Measurements from ENCODE around the gene PIGS. TPM values are rescaled to one million over a fixed set of nuclear protein-coding genes. Genes with fewer than 3 reads are reported as not detected.

Gene PIGS
- polyA plus RNA-seq, 6 donors from 2014 or later, result 31.3 to 61.7 (median 46.0) TPM

- ATAC-seq (ENCODE audit: low read depth in 2 of 2) (no peak), DNase-seq (no peak)
- Mint-ChIP-seq H3K36me3 (peaks cover 0 to 10% of the 10 kb centered on the region in 2 donors), H3K4me1 (peaks cover 30 to 48% (median 36%) of the 10 kb centered on the region in 3 donors), H3K27me3 (no peaks in the 10 kb centered on the region), H3K4me3 (no peak overlapping the region), H3K9me3 (no peaks in the 10 kb centered on the region), H3K27ac (peak overlapping the region in 2 of 6 donors; percentile 55 to 70)
Measured at GRCh38 chr17:28544402-28545140, 26.8 kb downstream of the PIGS start.

- H3K27ac Mint-ChIP-seq, result no peak overlapping the region
- no peak for ATAC-seq (ENCODE audit: low read depth in 2 of 2)
- DNase-seq, result no peak
- peak overlapping the region in 1 of 8 donors; percentile 21 for H3K4me3 Mint-ChIP-seq
- no peaks in the 10 kb centered on the region for H3K9me3 Mint-ChIP-seq
- H3K27me3 Mint-ChIP-seq, result peaks cover 0 to 10% (median 0%) of the 10 kb centered on the region in 3 donors
- peaks cover 0 to 10% of the 10 kb centered on the region in 2 donors for H3K36me3 Mint-ChIP-seq
- peaks cover 10 to 18% (median 12%) of the 10 kb centered on the region in 3 donors for H3K4me1 Mint-ChIP-seq
Measured at GRCh38 chr17:28541439-28541838, 29.9 kb downstream of the PIGS start.

DNA sequence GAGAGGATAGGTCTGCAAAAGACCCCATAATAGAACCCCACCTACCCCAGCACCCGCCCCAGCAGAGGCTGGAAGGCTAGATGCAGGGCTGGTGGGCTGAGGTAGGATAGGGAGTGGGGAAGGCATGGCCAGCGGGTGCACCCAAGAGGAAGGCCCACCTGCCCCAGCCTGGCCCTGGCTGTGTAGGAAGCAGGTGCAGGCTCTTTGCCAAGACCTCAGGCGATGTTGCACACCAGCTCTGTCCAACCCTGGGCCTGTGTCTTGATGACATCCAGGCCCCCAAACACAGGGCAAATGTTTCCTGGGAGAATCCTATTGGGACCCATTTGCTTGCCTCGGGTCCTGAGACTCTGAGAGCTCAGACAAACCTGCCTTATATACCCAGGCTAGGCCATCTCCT lies 31.1 kb downstream of the PIGS start:
- DNase-seq, result no peak
- no peak for ATAC-seq (ENCODE audit: low read depth in 2 of 2)
- H3K4me1 Mint-ChIP-seq, result peaks cover 5 to 12% (median 12%) of the 10 kb centered on the region in 3 donors
- H3K36me3 Mint-ChIP-seq, result peaks cover 0 to 2% of the 10 kb centered on the region in 2 donors
- H3K27ac Mint-ChIP-seq, result peak overlapping the region in 1 of 6 donors; percentile 71
- peaks cover 0 to 10% (median 0%) of the 10 kb centered on the region in 3 donors for H3K27me3 Mint-ChIP-seq
- peak overlapping the region in 1 of 8 donors; percentile 63 for H3K4me3 Mint-ChIP-seq
- no peaks in the 10 kb centered on the region for H3K9me3 Mint-ChIP-seq

- Mint-ChIP-seq H3K9me3 (no peaks in the 10 kb centered on the region), H3K4me1 (peaks cover 0 to 3% (median 0%) of the 10 kb centered on the region in 3 donors), H3K27ac (peak overlapping the region in 1 of 6 donors; percentile 76), H3K27me3 (peaks cover 0 to 10% (median 0%) of the 10 kb centered on the region in 3 donors), H3K36me3 (no peaks in the 10 kb centered on the region), H3K4me3 (peak overlapping the region in 1 of 8 donors; percentile 29)
- no peak for ATAC-seq (ENCODE audit: low read depth in 2 of 2)
- no peak for DNase-seq
Measured at GRCh38 chr17:28538296-28538895, 32.9 kb downstream of the PIGS start.

DNA sequence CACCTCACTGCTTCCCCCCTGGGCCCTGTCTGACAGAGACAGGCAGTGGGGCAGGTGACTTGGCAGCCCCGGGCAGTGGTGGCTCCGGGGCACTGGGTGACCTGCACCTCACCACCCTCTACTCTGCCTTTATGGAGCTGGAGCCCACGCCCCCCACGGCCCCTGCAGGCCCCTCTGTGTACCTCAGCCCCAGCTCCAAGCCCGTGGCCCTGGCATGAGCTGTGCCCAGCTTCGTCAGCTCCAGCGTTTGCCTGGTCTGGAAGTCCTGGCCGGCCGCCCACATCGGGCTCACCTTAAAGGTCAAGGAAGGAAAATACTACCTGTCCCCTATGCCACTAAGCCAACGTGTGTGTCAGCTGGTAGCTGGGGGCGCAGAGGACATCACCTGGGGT lies 34.1 kb downstream of the PIGS start:
- no peaks in the 10 kb centered on the region for H3K9me3 Mint-ChIP-seq
- H3K4me1 Mint-ChIP-seq, result peaks cover 0 to 5% (median 0%) of the 10 kb centered on the region in 3 donors
- H3K27me3 Mint-ChIP-seq, result peaks cover 0 to 10% (median 0%) of the 10 kb centered on the region in 3 donors
- H3K36me3 Mint-ChIP-seq, result no peaks in the 10 kb centered on the region
- H3K4me3 Mint-ChIP-seq, result no peak overlapping the region
- H3K27ac Mint-ChIP-seq, result no peak overlapping the region
- DNase-seq (no peak), ATAC-seq (ENCODE audit: low read depth in 2 of 2) (no peak)

GRCh38 chr17:28536532-28537218 lies 34.6 kb downstream of the PIGS start:
- H3K27me3 Mint-ChIP-seq, result peaks cover 0 to 10% (median 2%) of the 10 kb centered on the region in 3 donors
- no peaks in the 10 kb centered on the region for H3K36me3 Mint-ChIP-seq
- DNase-seq (no peak), ATAC-seq (ENCODE audit: low read depth in 2 of 2) (no peak)
- H3K4me3 Mint-ChIP-seq, result no peak overlapping the region
- H3K27ac Mint-ChIP-seq, result no peak overlapping the region
- peaks cover 0 to 5% (median 0%) of the 10 kb centered on the region in 3 donors for H3K4me1 Mint-ChIP-seq
- H3K9me3 Mint-ChIP-seq, result no peaks in the 10 kb centered on the region

GRCh38 chr17:28534740-28535375 lies 36.5 kb downstream of the PIGS start:
- no peak for ATAC-seq (ENCODE audit: low read depth in 2 of 2)
- Mint-ChIP-seq H3K4me3 (no peak overlapping the region), H3K27me3 (peaks cover 0 to 10% (median 8%) of the 10 kb centered on the region in 3 donors), H3K4me1 (peaks cover 0 to 5% (median 0%) of the 10 kb centered on the region in 3 donors), H3K9me3 (no peaks in the 10 kb centered on the region), H3K27ac (no peak overlapping the region), H3K36me3 (no peaks in the 10 kb centered on the region)
- no peak for DNase-seq

DNA sequence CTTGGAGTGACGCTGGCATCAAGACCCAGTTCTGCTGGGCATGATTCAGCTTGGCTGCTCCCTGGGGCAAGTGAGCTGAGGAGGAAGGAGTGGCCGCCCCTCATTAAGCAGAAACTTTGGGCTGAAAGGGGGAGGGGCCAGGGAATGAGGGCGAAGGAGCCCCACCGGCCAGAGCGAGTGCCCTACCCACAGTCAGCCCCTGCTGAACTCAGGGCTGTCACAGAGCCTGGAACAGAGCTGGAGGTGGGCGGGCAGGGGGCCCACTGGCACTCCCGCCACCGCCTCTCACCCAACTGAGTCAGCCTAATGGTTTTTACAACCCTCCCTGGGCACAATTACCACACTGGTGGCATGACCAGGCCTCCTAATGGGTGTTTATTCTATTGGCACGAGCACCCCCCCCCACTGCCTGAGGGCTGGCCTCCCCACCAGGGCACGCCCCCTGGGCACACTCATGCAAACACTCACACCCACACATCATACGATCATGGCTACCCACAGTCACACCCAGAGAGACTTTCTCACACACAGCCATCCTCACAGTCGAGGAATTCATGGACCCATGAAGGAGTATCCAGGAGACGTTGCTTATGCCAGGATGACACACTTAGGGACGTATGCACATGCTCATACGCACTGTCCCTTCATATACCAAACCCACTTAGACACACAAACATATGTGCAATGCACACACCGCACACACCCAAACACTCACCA lies 38.1 kb downstream of the PIGS start:
- H3K27me3 Mint-ChIP-seq, result peaks cover 0 to 10% (median 8%) of the 10 kb centered on the region in 3 donors
- H3K9me3 Mint-ChIP-seq, result no peaks in the 10 kb centered on the region
- ATAC-seq (ENCODE audit: low read depth in 2 of 2), result no peak
- no peaks in the 10 kb centered on the region for H3K36me3 Mint-ChIP-seq
- no peak for DNase-seq
- H3K27ac Mint-ChIP-seq, result no peak overlapping the region
- H3K4me1 Mint-ChIP-seq, result peaks cover 0 to 5% (median 0%) of the 10 kb centered on the region in 3 donors
- H3K4me3 Mint-ChIP-seq, result no peak overlapping the region

DNA sequence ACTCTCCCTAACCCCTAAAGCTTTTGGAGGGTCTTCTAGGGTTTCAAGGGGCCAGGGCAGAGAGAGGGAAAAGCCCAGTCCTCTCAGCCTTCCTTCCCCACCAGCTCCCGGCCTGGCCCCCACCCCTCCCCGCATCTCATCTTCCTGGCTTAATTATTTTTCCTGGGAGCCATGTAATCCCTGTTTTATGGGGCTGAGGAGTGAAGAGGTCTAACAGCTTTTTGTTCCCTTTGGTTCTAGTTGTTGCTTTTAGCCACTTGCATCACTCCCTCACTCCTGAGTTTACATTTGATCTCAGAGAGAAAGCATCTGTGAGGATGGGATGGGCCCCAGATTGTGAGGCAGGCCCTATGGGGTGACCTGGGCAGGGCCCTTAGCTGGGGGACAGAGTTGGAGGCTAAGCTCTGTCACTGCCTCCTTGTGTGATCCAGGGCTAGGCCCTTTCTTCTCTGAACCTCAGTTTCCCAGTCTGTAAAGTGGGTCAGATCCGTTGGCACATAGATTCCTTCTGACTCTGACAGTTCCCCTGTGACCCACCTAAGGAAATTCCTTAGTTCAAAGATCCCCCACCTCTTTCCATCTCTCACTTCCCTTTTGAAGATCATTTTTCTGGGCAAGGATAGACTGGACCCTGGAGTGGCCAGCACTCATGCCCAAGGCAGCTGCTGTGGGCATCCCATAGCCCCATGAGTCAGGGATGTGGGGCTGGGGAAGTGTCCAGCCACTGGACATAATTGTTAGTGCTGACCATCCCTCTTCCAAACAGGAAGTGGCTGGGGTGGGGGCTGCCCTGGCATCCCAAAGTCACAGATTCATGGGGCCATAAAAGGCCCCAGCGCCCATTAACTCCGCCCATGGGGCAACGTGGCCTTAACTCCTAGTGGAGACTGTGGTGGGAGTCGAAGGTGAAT lies 39.0 kb downstream of the PIGS start:
- no peak for DNase-seq

GRCh38 chr17:28530926-28531325 lies 40.4 kb downstream of the PIGS start:
- Mint-ChIP-seq H3K4me3 (no peak overlapping the region), H3K27ac (peak overlapping the region in 1 of 6 donors; percentile 5), H3K36me3 (no peaks in the 10 kb centered on the region), H3K9me3 (no peaks in the 10 kb centered on the region), H3K27me3 (peaks cover 0 to 8% (median 0%) of the 10 kb centered on the region in 3 donors), H3K4me1 (peaks cover 0 to 5% (median 3%) of the 10 kb centered on the region in 3 donors)
- ATAC-seq (ENCODE audit: low read depth in 2 of 2) (no peak), DNase-seq (no peak)

More for the DNA sequence above, 39.0 kb downstream of the PIGS start:
- no peak for ATAC-seq (ENCODE audit: low read depth in 2 of 2)
- Mint-ChIP-seq H3K4me1 (peaks cover 0 to 5% (median 1%) of the 10 kb centered on the region in 3 donors), H3K27me3 (peaks cover 0 to 8% (median 1%) of the 10 kb centered on the region in 3 donors), H3K4me3 (no peak overlapping the region), H3K36me3 (no peaks in the 10 kb centered on the region), H3K9me3 (no peaks in the 10 kb centered on the region), H3K27ac (peak overlapping the region in 1 of 6 donors; percentile 31)

GRCh38 chr17:28530250-28530649 lies 41.1 kb downstream of the PIGS start:
- Mint-ChIP-seq H3K4me3 (no peak overlapping the region), H3K9me3 (no peaks in the 10 kb centered on the region), H3K27me3 (peaks cover 0 to 8% (median 0%) of the 10 kb centered on the region in 3 donors), H3K4me1 (peaks cover 0 to 5% (median 3%) of the 10 kb centered on the region in 3 donors), H3K36me3 (no peaks in the 10 kb centered on the region), H3K27ac (no peak overlapping the region)
- no peak for ATAC-seq (ENCODE audit: low read depth in 2 of 2)
- no peak for DNase-seq

DNA sequence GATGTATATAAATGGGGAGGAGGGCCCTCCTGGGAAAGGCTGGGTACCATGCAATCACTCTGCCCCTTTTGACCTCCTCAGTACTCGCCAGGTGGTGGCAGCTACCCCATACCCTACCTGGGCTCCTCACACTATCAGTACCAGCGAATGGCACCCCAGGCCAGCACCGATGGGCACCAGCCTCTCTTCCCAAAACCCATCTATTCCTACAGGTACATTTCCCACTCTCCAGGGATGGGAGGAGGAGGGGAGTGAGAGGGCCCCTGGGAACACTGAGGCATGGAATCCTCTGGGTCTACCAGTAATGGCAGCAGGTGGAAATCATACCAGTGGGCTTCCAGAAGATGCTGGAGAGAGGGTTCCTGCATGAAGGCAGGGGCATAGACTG lies 42.3 kb downstream of the PIGS start:
- ATAC-seq (ENCODE audit: low read depth in 2 of 2), result no peak
- H3K4me3 Mint-ChIP-seq, result peak overlapping the region in 1 of 8 donors; percentile 60
- no peak for DNase-seq
- H3K27ac Mint-ChIP-seq, result no peak overlapping the region
- H3K4me1 Mint-ChIP-seq, result peaks cover 0 to 5% (median 3%) of the 10 kb centered on the region in 3 donors
- no peaks in the 10 kb centered on the region for H3K9me3 Mint-ChIP-seq
- H3K36me3 Mint-ChIP-seq, result no peaks in the 10 kb centered on the region
- peaks cover 0 to 8% (median 0%) of the 10 kb centered on the region in 3 donors for H3K27me3 Mint-ChIP-seq

Data from naive B cell (primary cell).